GM12891 (cell line): ENCODE results near the gene ACSM2B.

Experiments used
- POLR2A ChIP-seq: IDR thresholded peaks from 2 replicates; pipeline ENCODE4 v1.6.1; 2011; ENCODE audit warnings: low read depth, low read length, control low read depth
- POLR2AphosphoS5 ChIP-seq: IDR thresholded peaks from 2 replicates; pipeline ENCODE4 v1.6.1; 2011; ENCODE audit warnings: low read depth, low read length, control low read depth
- TAF1 ChIP-seq: IDR thresholded peaks from 2 replicates; pipeline ENCODE4 v1.6.1; 2011; ENCODE audit warnings: low read depth, low read length, control low read depth

DNA sequence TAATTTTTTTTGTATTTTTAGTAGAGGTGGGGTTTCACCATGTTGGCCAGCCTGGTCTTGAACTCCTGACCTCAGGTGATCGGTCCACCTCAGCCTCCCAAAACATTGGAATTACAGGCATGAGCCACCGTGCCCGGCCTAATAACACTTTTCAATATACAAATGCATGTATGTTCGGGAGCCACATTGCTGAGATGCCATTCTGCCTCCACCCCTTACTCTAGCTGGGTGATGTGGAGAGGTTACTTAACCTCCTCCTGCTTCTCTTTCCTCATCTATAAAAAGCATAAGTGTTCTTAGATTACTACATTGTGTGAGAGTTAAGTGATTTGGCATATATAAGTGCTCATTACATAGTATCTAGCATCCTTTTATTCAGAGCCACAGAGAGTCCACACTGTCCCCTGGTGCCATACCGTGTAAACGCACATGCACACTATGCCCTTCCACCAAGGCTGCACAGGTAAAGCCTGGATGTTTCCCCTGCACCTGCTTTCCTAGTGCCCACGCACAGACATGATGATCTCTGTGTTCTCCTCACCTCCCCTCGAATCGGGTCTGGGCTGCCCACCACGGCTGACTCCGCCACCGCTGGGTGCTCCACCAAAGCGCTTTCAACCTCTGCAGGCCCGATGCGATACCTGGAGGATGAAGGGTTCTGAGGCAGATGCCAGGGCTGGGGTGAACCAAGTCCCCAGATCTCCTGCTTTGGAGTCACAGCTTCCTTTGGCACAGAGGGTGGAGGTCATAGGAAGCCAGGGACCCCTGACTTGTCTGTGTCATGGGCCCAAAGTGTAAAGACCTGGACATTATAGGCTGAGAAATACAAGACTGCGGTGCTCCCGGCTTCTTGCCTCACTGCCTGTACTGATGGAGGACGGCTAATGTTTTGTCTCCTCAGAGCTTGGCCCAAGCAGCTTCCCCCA, 49.0 kb upstream of the ACSM2B start:
- no peak for TF ChIP-seq POLR2AphosphoS5
- no peak for TF ChIP-seq POLR2A
- TF ChIP-seq TAF1: no peak
